Keratinocyte (primary cell): ENCODE measurements around the gene EIF2AK2. TPM values are rescaled to one million over a fixed set of nuclear protein-coding genes. Genes with fewer than 3 reads are reported as not detected.

Experiments
- DNase-seq: peaks from one replicate; pipeline ENCODE4 v3.0.0-alpha.2; 2011; ENCODE audit warnings: low read depth, missing footprints, low spot score
- FAIRE-seq: peaks from 2 replicates; lab custom pipeline; 2011; peaks lifted over from hg19 to GRCh38; lab: Jason Lieb, UNC
- H2AFZ ChIP-seq: 2 replicates; pipeline ENCODE4 v1.6.0; 2012; ENCODE audit warnings: low read length, control low read depth, inconsistent platforms; ENCODE audit not compliant: control insufficient read depth
- H3K27ac ChIP-seq: 2 replicates; pipeline ENCODE4 v1.5.1; 2011; ENCODE audit warnings: low read length; ENCODE audit not compliant: control insufficient read depth, insufficient read depth
- H3K27me3 ChIP-seq: 3 replicates; pipeline ENCODE4 v1.6.0; 2011; ENCODE audit warnings: low read length; ENCODE audit not compliant: control insufficient read depth, insufficient read depth; ENCODE audit errors: extremely low read depth
- H3K36me3 ChIP-seq, 2 experiments: 2 replicates in 1 of 2; 3 replicates in 1 of 2; pipeline ENCODE4 v1.5.1; 2011; ENCODE audit warnings: low read length in 2 of 2, mild to moderate bottlenecking in 1 of 2; ENCODE audit not compliant: control insufficient read depth in 2 of 2, insufficient read depth in 2 of 2; ENCODE audit errors: extremely low read depth in 1 of 2
- H3K4me1 ChIP-seq: 3 replicates; pipeline ENCODE4 v1.5.1; 2011; ENCODE audit warnings: low read length; ENCODE audit not compliant: control insufficient read depth, insufficient read depth; ENCODE audit errors: extremely low read depth
- H3K4me2 ChIP-seq: 3 replicates; pipeline ENCODE4 v1.6.0; 2011; ENCODE audit warnings: low read depth, low read length; ENCODE audit not compliant: control insufficient read depth, insufficient read depth; ENCODE audit errors: extremely low read depth
- H3K4me3 ChIP-seq, 3 experiments: fragments of 200-600 bp in 1 of 3; sonication (generic) in 1 of 3; 2 replicates in 2 of 3; 3 replicates in 1 of 3; pipeline ENCODE4 v1.5.1; 2011 to 2016; ENCODE audit warnings: low read length in 3 of 3, mild to moderate bottlenecking in 3 of 3, control low read depth in 2 of 3, inconsistent platforms in 1 of 3, low read depth in 1 of 3, mixed read lengths in 1 of 3, mixed run types in 1 of 3, moderate library complexity in 1 of 3; ENCODE audit not compliant: control insufficient read depth in 2 of 3, insufficient read depth in 2 of 3; ENCODE audit errors: extremely low read depth in 1 of 3
- H3K79me2 ChIP-seq: 2 replicates; pipeline ENCODE4 v1.6.0; 2012; ENCODE audit warnings: low read length; ENCODE audit not compliant: control insufficient read depth, insufficient read depth
- H3K9ac ChIP-seq: 3 replicates; pipeline ENCODE4 v1.6.0; 2011; ENCODE audit warnings: low read length; ENCODE audit not compliant: control insufficient read depth, insufficient read depth; ENCODE audit errors: extremely low read depth
- H3K9me1 ChIP-seq: 3 replicates; pipeline ENCODE4 v1.6.0; 2011; ENCODE audit warnings: low read length; ENCODE audit not compliant: control insufficient read depth, insufficient read depth; ENCODE audit errors: extremely low read depth
- H3K9me3 ChIP-seq: 2 replicates; pipeline ENCODE4 v1.5.1; 2012; ENCODE audit warnings: low read depth, low read length; ENCODE audit not compliant: control insufficient read depth
- H4K20me1 ChIP-seq: 3 replicates; pipeline ENCODE4 v1.6.0; 2011; ENCODE audit warnings: low read length; ENCODE audit not compliant: control insufficient read depth, insufficient read depth; ENCODE audit errors: extremely low read depth
- CTCF ChIP-seq, 3 experiments: IDR thresholded peaks in 1 of 3; conservative IDR thresholded peaks in 1 of 3; optimal IDR thresholded peaks in 1 of 3; 2 replicates in 2 of 3; 3 replicates in 1 of 3; pipeline versions ENCODE3 to v1.5.1; 2011; ENCODE audit warnings: low read length in 3 of 3, mild to moderate bottlenecking in 3 of 3, moderate library complexity in 2 of 3, control low read depth in 1 of 3, inconsistent platforms in 1 of 3; ENCODE audit not compliant: insufficient read depth in 2 of 3; ENCODE audit errors: extremely low read depth in 1 of 3
- EZH2 ChIP-seq: IDR thresholded peaks from one replicate; pipeline ENCODE4 v1.6.1; 2012; ENCODE audit warnings: inconsistent platforms, mild to moderate bottlenecking, low read length, moderate library complexity
- dilution Hi-C: fragments of 300-500 bp; cut with MboI; formaldehyde crosslinking; loops from one replicate; pipeline ENCODE4 v1.7.0; 2020; ENCODE audit warnings: low sequenced_read_pairs; ENCODE audit not compliant: extremely low pct_ligation_motif_present
- polyA plus RNA-seq, 5 experiments: library from polyadenylated mRNA; depleted of rRNA in 3 of 5; stranded (reverse) in 3 of 5; stranded (forward) in 1 of 5; unstranded in 1 of 5; fragments of >200 nt; gene quantifications; 1 replicate in 1 of 5; 2 replicates in 3 of 5; 3 replicates in 1 of 5; pipeline versions ENCODE4 v1.2.1 to v1.2.3, GENCODE V29; 2011 to 2012; ENCODE audit warnings: missing spikeins in 2 of 5, low read depth in 1 of 5, low replicate concordance in 1 of 5

The EIF2AK2 gene
- polyA plus RNA-seq, 1 donor (not counting 4 experiments of a cell fraction or from before 2014, with no cell fraction given): 54.6 TPM

DNA sequence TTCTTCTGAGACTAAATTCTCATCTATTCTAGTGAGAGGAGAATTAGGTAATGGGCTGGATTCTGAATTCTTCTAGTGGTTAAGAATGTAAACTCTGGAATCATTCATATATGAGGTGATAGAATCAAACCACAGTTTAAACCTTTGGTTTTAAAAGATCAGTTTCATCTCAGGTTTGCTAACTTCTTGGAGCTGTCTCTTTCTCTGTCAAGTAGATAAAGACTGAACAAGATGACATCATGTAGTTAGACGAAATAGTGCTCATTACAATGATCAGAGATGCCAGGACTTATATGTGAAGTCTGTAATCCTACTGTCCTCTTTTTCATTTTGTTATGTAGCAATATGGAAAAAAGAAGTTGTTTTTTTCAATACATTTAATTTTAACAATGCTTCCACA is 44.4 kb upstream of the EIF2AK2 start:
- no peaks in the 10 kb centered on the region for H3K9me1 ChIP-seq
- H3K79me2 ChIP-seq: peaks cover 52% of the 10 kb centered on the region
- DNase-seq: no peak
- H4K20me1 ChIP-seq: no peaks in the 10 kb centered on the region
- TF ChIP-seq EZH2: no peak
- no peak for TF ChIP-seq CTCF (optimal IDR thresholded peaks at IDR 0.05 in 1 of 3, IDR thresholded peaks at IDR 0.05 in 1 of 3, conservative IDR thresholded peaks at IDR 0.05 in 1 of 3; ENCODE audit: extremely low read depth in 1 of 3, insufficient read depth in 2 of 3, low read length in 3 of 3)
- no peak for FAIRE-seq
- peaks cover 7% of the 10 kb centered on the region for H3K4me1 ChIP-seq
- no peaks in the 10 kb centered on the region for H3K27me3 ChIP-seq
- no peak overlapping the region for H3K4me2 ChIP-seq
- H3K4me3 ChIP-seq: no peak overlapping the region
- no peak overlapping the region for H2AFZ ChIP-seq
- H3K9me3 ChIP-seq: peaks cover 4% of the 10 kb centered on the region
- H3K27ac ChIP-seq: no peak overlapping the region
- H3K36me3 ChIP-seq: peaks cover 8 to 10% of the 10 kb centered on the region in 2 experiments
- no peak overlapping the region for H3K9ac ChIP-seq
- dilution Hi-C loops: no loop called here

DNA sequence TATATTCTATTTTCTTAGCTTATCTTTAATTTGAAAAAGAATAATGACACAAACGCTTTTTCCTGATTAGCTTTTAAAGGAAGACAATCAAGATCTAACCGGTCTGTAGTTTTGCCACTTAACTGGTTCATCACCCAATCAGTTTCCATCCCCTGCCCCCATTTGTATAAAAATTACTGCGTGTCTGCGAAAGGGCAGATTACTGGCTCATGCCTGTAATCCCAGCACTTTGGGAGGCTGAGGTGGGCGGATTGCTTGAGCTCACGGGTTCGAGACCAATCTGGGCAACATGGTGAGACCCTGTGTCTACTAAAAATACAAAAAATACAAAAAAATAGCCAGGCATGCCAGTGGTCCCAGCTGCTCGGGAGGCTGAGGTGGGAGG is 41.9 kb upstream of the EIF2AK2 start:
- H3K4me1 ChIP-seq: peaks cover 9% of the 10 kb centered on the region
- H3K9me1 ChIP-seq: no peaks in the 10 kb centered on the region
- TF ChIP-seq EZH2 (no peak), CTCF (optimal IDR thresholded peaks at IDR 0.05 in 1 of 3, IDR thresholded peaks at IDR 0.05 in 1 of 3, conservative IDR thresholded peaks at IDR 0.05 in 1 of 3; ENCODE audit: extremely low read depth in 1 of 3, insufficient read depth in 2 of 3, low read length in 3 of 3) (no peak)
- peaks cover 41% of the 10 kb centered on the region for H3K79me2 ChIP-seq
- dilution Hi-C loops: no loop called here
- H4K20me1 ChIP-seq: no peaks in the 10 kb centered on the region
- DNase-seq (no peak), FAIRE-seq (no peak)
- H2AFZ ChIP-seq: no peak overlapping the region
- H3K9ac ChIP-seq: no peak overlapping the region
- H3K4me2 ChIP-seq: no peak overlapping the region
- no peaks in the 10 kb centered on the region for H3K27me3 ChIP-seq
- H3K4me3 ChIP-seq: no peak overlapping the region
- peaks cover 4 to 8% of the 10 kb centered on the region in 2 experiments for H3K36me3 ChIP-seq
- no peak overlapping the region for H3K27ac ChIP-seq
- H3K9me3 ChIP-seq: peaks cover 2% of the 10 kb centered on the region
